ENCODE data around the gene PPP1R14D.
A peak's percentile ranks its signal among the peaks of the same experiment; 100 is the strongest.

PPP1R14D gene

GRCh38 chr15:40850576-40851112, 22.1 kb upstream of the PPP1R14D start:
- DNase-seq, result no peak

- DNase-seq, result no peak
These were observed 18.9 kb upstream of the PPP1R14D start for GRCh38 chr15:40847223-40847961.

- DNase-seq, result no peak
These were observed 18.3 kb upstream of the PPP1R14D start for GRCh38 chr15:40846841-40847222.

GRCh38 chr15:40845511-40846284, 17.2 kb upstream of the PPP1R14D start:
- no peak for DNase-seq

GRCh38 chr15:40845036-40845435, 16.5 kb upstream of the PPP1R14D start:
- DNase-seq, result no peak

GRCh38 chr15:40844696-40845030, 16.2 kb upstream of the PPP1R14D start:
- DNase-seq, result no peak

- DNase-seq, result peak; percentile 76
These were observed 15.6 kb upstream of the PPP1R14D start, which contains the start of gene SPINT1 for GRCh38 chr15:40843885-40844695. Gene SPINT1, plus strand, starts transcription at chr15:40844048. Its CDS starts 507 bp downstream, at chr15:40844555.

GRCh38 chr15:40843261-40843884, 14.9 kb upstream of the PPP1R14D start:
- no peak for DNase-seq

GRCh38 chr15:40841741-40842140, 13.2 kb upstream of the PPP1R14D start:
- DNase-seq, result no peak

GRCh38 chr15:40838756-40839155, 10.2 kb upstream of the PPP1R14D start:
- DNase-seq, result no peak

GRCh38 chr15:40836020-40836419, 7.5 kb upstream of the PPP1R14D start:
- no peak for DNase-seq

GRCh38 chr15:40832903-40833302, 4.4 kb upstream of the PPP1R14D start:
- no peak for DNase-seq

- no peak for DNase-seq
These were observed 3.4 kb upstream of the PPP1R14D start for GRCh38 chr15:40831861-40832260.

GRCh38 chr15:40830884-40831283, 2.4 kb upstream of the PPP1R14D start:
- no peak for DNase-seq

- DNase-seq, result no peak
These were observed 607 bp upstream of the PPP1R14D start for GRCh38 chr15:40829115-40829514.

GRCh38 chr15:40826423-40827075, 2.0 kb downstream of the PPP1R14D start:
- DNase-seq, result no peak

GRCh38 chr15:40825661-40826422, 2.7 kb downstream of the PPP1R14D start:
- DNase-seq, result no peak

- DNase-seq, result no peak
These were observed 4.8 kb downstream of the PPP1R14D start for GRCh38 chr15:40823572-40824343.

- DNase-seq, result no peak
These were observed 7.3 kb downstream of the PPP1R14D start for GRCh38 chr15:40821195-40821594.

GRCh38 chr15:40819048-40819447, 9.5 kb downstream of the PPP1R14D start:
- no peak for DNase-seq
